ENCODE data around the gene SLC38A10.

Gene SLC38A10

GRCh38 chr17:81251709-81252301 lies 43.3 kb downstream of the SLC38A10 start:
- CTCF ChIA-PET, result interaction anchor here (1.2 to 2.1 kb wide), 2 partner anchors 233 to 287 kb away, joined by 5 to 11 read pairs; no protein-coding TSS in a partner anchor

DNA sequence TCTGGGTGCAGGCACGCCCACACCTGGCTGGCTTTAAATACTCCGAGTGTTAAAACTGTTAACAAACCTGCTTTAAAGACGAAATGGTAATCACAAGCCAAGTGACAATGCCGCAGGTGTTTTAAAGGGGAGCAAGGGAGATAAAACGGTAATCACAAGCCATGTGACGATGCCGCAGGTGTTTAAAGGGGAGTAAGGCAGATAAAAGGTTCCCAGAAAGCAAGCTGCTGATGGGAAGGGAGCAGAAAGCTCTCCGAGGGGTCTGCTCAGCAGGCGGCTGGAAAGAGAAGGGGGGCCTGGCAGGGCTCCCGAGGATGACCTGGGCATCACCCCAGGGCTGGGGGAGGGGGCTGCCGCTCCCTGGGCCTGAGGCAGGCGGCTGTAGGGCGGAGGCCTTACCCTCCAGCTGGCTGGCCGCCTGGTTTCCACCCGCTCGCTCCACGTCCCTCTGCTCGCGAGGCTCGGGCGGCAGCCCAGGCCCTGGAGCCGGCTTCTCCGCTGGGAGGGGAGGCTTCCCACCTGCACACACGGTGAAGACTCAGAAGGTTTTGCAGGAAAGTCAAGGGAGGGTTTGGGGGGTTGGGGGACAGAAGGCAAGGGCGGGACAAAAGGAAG lies 43.9 kb downstream of the SLC38A10 start:
- no peak for DNase-seq (ENCODE audit: extremely low spot score)
- CTCF ChIA-PET, result interaction anchor here (1.2 to 2.1 kb wide), 2 partner anchors 234 to 287 kb away, joined by 5 to 11 read pairs; no protein-coding TSS in a partner anchor
- TF ChIP-seq, protein P1, sequence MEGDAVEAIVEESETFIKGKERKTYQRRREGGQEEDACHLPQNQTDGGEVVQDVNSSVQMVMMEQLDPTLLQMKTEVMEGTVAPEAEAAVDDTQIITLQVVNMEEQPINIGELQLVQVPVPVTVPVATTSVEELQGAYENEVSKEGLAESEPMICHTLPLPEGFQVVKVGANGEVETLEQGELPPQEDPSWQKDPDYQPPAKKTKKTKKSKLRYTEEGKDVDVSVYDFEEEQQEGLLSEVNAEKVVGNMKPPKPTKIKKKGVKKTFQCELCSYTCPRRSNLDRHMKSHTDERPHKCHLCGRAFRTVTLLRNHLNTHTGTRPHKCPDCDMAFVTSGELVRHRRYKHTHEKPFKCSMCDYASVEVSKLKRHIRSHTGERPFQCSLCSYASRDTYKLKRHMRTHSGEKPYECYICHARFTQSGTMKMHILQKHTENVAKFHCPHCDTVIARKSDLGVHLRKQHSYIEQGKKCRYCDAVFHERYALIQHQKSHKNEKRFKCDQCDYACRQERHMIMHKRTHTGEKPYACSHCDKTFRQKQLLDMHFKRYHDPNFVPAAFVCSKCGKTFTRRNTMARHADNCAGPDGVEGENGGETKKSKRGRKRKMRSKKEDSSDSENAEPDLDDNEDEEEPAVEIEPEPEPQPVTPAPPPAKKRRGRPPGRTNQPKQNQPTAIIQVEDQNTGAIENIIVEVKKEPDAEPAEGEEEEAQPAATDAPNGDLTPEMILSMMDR (IDR thresholded peaks at IDR 0.05; ENCODE audit: control extremely low read depth, extremely low read depth, low read depth, missing control alignments), result no peak
- POLR2A ChIA-PET, result no interaction called here

More at GRCh38 chr17:81251709-81252301, 43.3 kb downstream of the SLC38A10 start:
- TF ChIP-seq, protein P1 (IDR thresholded peaks at IDR 0.05; ENCODE audit: control extremely low read depth, extremely low read depth, low read depth, missing control alignments), result no peak
- POLR2A ChIA-PET, result no interaction called here
- DNase-seq (ENCODE audit: extremely low spot score), result no peak

- DNase-seq (ENCODE audit: extremely low spot score), result no peak
- TF ChIP-seq, protein P1 (IDR thresholded peaks at IDR 0.05; ENCODE audit: control extremely low read depth, extremely low read depth, low read depth, missing control alignments), result no peak
- POLR2A ChIA-PET, result no interaction called here
- CTCF ChIA-PET, result interaction anchor here (1.2 to 2.1 kb wide), 2 partner anchors 234 to 288 kb away, joined by 5 to 11 read pairs; no protein-coding TSS in a partner anchor
These were observed 44.6 kb downstream of the SLC38A10 start for GRCh38 chr17:81250286-81251093.

- ChIA-PET POLR2A (no interaction called here), CTCF (no interaction called here)
- TF ChIP-seq, protein P1 (IDR thresholded peaks at IDR 0.05; ENCODE audit: control extremely low read depth, extremely low read depth, low read depth, missing control alignments), result no peak
- DNase-seq (ENCODE audit: extremely low spot score), result no peak
These were observed 45.7 kb downstream of the SLC38A10 start for GRCh38 chr17:81249223-81250040.

- TF ChIP-seq, protein P1 (IDR thresholded peaks at IDR 0.05; ENCODE audit: control extremely low read depth, extremely low read depth, low read depth, missing control alignments), result no peak
- POLR2A ChIA-PET, result no interaction called here
- CTCF ChIA-PET, result interaction anchor here (2.5 kb wide), 1 partner anchor 236 kb away, joined by 9 read pairs; no protein-coding TSS in a partner anchor
- DNase-seq (ENCODE audit: extremely low spot score), result no peak
These were observed 46.5 kb downstream of the SLC38A10 start for GRCh38 chr17:81248649-81249048.
